ENCODE measurements around the gene C4orf50.
A peak's percentile ranks its signal among the peaks of the same experiment; 100 is the strongest.

Gene C4orf50

DNA sequence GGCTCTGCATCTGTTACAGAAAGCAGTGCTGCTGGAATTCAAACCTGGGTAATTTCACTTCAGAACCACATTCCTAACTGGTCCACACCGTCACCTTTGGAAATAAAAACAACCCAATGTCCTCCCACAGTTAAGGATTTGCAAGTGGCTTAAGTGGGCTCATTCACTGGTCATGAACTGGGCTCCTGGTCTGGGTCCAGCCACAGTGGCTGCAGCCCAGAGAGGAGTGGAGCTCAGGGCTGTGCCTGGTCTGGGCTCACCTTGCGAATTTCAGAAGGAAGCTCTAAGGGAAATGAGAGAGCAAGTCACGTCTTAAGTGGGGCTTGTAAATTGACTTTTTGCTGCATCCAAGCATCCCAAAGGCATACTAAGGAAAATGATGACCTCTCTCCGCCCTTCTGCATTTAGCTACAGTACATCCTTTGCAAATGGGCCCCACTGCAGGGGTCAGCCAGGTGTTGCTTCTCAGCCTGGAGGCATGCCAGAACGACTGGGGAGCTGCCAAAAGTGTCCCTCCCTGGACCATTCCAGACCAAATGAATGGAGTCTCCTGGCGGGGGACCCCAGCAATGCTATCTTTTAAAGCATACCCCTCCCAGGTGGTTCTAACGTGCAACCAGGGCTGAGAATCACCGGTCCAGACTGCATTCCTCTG lies 99.8 kb downstream of the C4orf50 start:
- TF ChIP-seq GATA3 (IDR thresholded peaks at IDR 0.05; ENCODE audit: low read depth, low read length) (no peak), GATA2 (IDR thresholded peaks at IDR 0.05; ENCODE audit: low read depth, low read length) (no peak)

- TF ChIP-seq GATA3 (IDR thresholded peaks at IDR 0.05; ENCODE audit: low read depth, low read length) (no peak), GATA2 (IDR thresholded peaks at IDR 0.05; ENCODE audit: low read depth, low read length) (no peak)
Observed at GRCh38 chr4:5917672-5918071, 100.6 kb downstream of the C4orf50 start.

DNA sequence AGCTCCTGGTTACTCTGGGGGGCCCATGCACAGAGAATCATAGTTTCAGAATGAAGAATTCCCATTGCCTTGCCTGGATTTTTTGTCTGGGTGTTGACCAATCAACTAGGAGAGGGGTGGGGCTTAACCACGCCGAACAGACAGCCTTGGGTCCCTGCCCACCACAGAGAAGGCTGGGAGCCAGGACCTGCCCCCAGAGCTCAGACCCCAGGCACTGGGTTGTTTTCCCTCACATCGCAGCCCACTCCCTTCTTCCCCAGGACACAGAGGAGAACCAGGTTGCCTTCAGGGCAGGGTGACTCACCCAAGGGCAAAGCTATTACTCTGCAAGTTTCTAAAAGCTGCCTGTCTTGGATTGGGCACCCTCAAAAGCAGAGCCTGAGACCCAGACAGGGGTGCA lies 102.0 kb downstream of the C4orf50 start:
- TF ChIP-seq GATA3 (IDR thresholded peaks at IDR 0.05; ENCODE audit: low read depth, low read length) (no peak), GATA2 (IDR thresholded peaks at IDR 0.05; ENCODE audit: low read depth, low read length) (no peak)

DNA sequence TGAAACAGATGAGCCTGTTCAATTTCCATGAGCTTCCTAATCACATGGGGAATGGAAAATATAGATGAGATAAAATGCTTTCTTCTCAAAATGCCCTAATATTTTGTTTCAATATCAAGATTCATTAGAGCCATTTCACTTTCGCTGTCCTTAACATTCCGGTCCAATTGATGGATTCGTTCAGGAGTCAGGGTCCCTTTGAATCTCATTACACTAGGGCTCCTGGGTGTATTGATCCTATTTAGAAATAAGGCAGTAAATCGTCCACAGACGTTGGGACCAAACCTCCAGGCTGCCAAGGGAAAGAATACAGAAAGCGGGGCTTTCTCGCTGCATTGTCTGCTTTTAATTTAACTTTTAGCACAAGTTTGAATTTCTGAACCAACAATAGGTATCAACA lies 104.8 kb downstream of the C4orf50 start:
- no peak for TF ChIP-seq GATA3 (IDR thresholded peaks at IDR 0.05; ENCODE audit: low read depth, low read length)
- TF ChIP-seq GATA2 (IDR thresholded peaks at IDR 0.05; ENCODE audit: low read depth, low read length): no peak

- TF ChIP-seq GATA3 (IDR thresholded peaks at IDR 0.05; ENCODE audit: low read depth, low read length): no peak
- peak; percentile 23 for TF ChIP-seq GATA2 (IDR thresholded peaks at IDR 0.05; ENCODE audit: low read depth, low read length)
Observed at GRCh38 chr4:5912614-5913019, 105.6 kb downstream of the C4orf50 start.

- TF ChIP-seq GATA3 (IDR thresholded peaks at IDR 0.05; ENCODE audit: low read depth, low read length): no peak
- no peak for TF ChIP-seq GATA2 (IDR thresholded peaks at IDR 0.05; ENCODE audit: low read depth, low read length)
Observed at GRCh38 chr4:5908876-5909427, 109.3 kb downstream of the C4orf50 start.

DNA sequence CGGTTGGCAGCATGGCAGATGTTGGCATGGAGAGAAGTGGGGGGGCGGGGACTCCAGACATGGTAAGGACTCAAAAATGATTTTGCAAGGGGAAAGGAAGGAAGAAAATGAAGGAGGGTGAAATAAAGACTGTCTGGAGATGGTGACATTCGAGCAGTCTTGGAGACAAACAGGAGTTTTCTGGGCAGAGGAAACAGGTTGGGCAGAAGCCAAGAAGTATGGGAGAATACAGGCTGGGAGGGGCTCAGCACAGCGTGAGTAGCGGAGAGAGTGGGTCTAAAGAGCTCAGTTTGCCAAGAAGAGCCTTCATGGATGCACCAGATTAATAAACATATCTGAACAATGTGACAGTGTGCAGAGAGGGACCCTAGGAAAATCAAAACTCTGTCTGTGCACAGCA lies 112.0 kb downstream of the C4orf50 start:
- TF ChIP-seq GATA2 (IDR thresholded peaks at IDR 0.05; ENCODE audit: low read depth, low read length) (no peak), GATA3 (IDR thresholded peaks at IDR 0.05; ENCODE audit: low read depth, low read length) (no peak)

GRCh38 chr4:5905714-5906113 lies 112.5 kb downstream of the C4orf50 start:
- no peak for TF ChIP-seq GATA2 (IDR thresholded peaks at IDR 0.05; ENCODE audit: low read depth, low read length)

GRCh38 chr4:5900844-5901243 lies 117.4 kb downstream of the C4orf50 start:
- TF ChIP-seq GATA3 (IDR thresholded peaks at IDR 0.05; ENCODE audit: low read depth, low read length) (no peak), GATA2 (IDR thresholded peaks at IDR 0.05; ENCODE audit: low read depth, low read length) (no peak)

GRCh38 chr4:5899881-5900280 lies 118.3 kb downstream of the C4orf50 start:
- TF ChIP-seq GATA2 (IDR thresholded peaks at IDR 0.05; ENCODE audit: low read depth, low read length) (no peak), GATA3 (IDR thresholded peaks at IDR 0.05; ENCODE audit: low read depth, low read length) (no peak)

DNA sequence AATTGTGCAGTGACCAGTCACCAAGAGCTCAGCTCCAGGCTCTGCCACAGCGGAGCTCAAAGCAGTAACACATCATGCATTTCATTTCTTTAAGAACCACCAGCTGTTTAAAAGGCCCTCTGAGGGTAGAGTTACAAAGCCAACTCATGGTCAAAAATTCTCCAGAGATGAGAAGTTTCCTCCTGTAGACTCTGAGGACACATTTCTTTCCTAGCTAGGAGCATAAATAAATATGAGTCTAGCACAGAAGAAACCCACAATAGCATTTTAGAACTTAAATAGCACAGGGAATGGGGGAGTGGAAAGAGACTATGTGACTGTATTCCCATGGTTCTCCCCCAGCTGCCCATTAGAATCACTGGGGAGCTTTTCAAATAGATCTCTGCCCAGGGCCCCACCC lies 118.8 kb downstream of the C4orf50 start:
- TF ChIP-seq GATA2 (IDR thresholded peaks at IDR 0.05; ENCODE audit: low read depth, low read length) (no peak), GATA3 (IDR thresholded peaks at IDR 0.05; ENCODE audit: low read depth, low read length) (no peak)

DNA sequence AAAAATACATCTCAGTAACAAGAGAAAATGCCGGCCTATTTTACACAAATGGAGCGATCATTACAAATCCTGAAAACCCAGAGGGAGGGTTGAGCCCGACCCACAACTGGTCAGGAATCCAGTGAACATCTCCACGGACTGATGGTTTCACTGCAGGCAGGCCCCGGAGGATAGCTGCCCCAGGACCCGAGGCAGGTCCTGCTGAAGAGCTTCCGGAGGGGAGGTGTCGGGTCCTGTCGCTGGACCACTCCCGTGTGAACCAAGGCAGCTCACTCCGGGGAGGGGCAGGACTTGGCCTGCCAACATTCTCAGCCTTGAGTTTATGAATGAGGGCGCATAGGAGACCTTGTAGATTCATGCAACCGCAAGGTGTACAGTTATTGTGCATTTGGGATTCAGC lies 120.6 kb downstream of the C4orf50 start:
- no peak for TF ChIP-seq GATA2 (IDR thresholded peaks at IDR 0.05; ENCODE audit: low read depth, low read length)
- TF ChIP-seq GATA3 (IDR thresholded peaks at IDR 0.05; ENCODE audit: low read depth, low read length): no peak

DNA sequence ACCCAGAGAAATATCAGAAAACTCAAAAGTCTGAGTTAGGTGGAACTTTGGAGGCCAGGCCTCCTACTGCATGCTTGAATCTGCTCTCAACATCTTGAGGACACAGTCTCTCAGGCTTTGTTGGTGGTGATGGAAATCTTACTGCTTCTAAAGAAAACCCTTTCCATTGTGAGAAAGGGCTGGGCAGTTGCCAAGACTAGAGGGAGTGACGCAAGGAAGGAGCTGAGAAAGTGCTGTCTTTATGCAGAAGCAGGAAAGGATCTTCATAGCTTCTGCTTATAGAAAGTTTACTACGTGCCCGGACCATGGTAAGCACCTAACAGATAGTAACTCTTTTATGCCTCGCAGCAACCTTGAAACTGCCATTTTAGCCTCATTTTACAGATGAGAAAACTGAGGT lies 122.9 kb downstream of the C4orf50 start:
- TF ChIP-seq GATA3 (IDR thresholded peaks at IDR 0.05; ENCODE audit: low read depth, low read length) (no peak), GATA2 (IDR thresholded peaks at IDR 0.05; ENCODE audit: low read depth, low read length) (no peak)

DNA sequence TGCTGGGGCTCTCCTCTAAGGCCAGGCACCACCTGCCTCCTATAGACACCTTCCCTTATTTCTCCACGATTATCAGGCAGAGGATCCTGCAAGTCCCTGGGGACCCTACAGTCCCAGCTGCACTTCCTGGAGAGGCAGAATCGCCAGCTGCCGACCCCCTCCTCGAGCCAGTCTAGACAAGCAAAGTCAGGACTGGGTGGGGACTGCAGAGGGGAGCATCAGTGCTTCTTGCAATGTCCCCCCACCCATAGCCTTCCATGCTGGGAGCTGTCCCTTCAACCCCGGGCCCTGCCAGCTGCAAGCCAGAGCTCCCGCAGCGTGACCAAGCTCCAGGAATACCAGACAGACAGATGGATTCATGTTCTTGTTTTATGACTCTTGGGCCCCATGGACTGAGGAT lies 124.0 kb downstream of the C4orf50 start:
- TF ChIP-seq GATA2 (IDR thresholded peaks at IDR 0.05; ENCODE audit: low read depth, low read length) (no peak), GATA3 (IDR thresholded peaks at IDR 0.05; ENCODE audit: low read depth, low read length) (no peak)

DNA sequence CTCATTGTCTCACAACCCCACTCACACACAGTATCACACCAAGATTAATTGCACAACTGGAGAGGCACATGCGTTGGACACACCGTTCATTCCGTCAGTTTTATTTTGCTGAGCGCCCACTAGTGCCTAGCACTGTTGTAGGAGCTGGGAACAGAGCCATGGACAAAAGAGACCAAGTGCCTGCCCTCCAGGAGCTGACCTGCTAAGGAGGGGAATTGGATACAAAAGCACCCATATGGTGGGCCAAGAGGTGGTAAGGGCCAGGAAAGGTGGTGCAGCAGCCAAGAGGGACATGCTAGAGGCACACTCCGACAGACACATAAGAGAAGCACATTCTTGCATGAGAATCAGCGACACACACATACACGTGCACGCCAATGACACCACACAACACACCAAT lies 124.6 kb downstream of the C4orf50 start:
- TF ChIP-seq GATA3 (IDR thresholded peaks at IDR 0.05; ENCODE audit: low read depth, low read length) (no peak), GATA2 (IDR thresholded peaks at IDR 0.05; ENCODE audit: low read depth, low read length) (no peak)
